Adipocyte (in vitro differentiated cells): ENCODE measurements around the gene PACRG.
A peak's percentile ranks its signal among the peaks of the same experiment; 100 is the strongest.

Experiments used
- DNase-seq: peaks from one replicate; pipeline ENCODE4 v3.0.0-alpha.2; 2015; ENCODE audit warnings: low read depth
- H3K27me3 ChIP-seq: replicated peaks from 2 replicates; pipeline ENCODE4 v1.7.0; 2013; ENCODE audit warnings: mild to moderate bottlenecking, low read length, moderate library complexity; ENCODE audit not compliant: control insufficient read depth, insufficient read depth
- H3K36me3 ChIP-seq: 2 replicates; pipeline ENCODE4 v1.7.0; 2013; ENCODE audit warnings: low read length, mild to moderate bottlenecking, moderate library complexity; ENCODE audit not compliant: control insufficient read depth, insufficient read depth, severe bottlenecking
- H3K4me1 ChIP-seq: 2 replicates; pipeline ENCODE4 v1.7.0; 2013; ENCODE audit warnings: mild to moderate bottlenecking, low read length, moderate library complexity; ENCODE audit not compliant: control insufficient read depth, insufficient read depth
- H3K4me3 ChIP-seq: 2 replicates; pipeline ENCODE4 v1.7.0; 2013; ENCODE audit warnings: mild to moderate bottlenecking, low read length, moderate library complexity
- H3K9ac ChIP-seq: 2 replicates; pipeline ENCODE4 v1.7.0; 2013; ENCODE audit warnings: mild to moderate bottlenecking, low read length, moderate library complexity
- H3K9me3 ChIP-seq: 2 replicates; pipeline ENCODE4 v1.7.0; 2013; ENCODE audit warnings: mild to moderate bottlenecking, low read length, moderate library complexity; ENCODE audit not compliant: control insufficient read depth

The PACRG gene

GRCh38 chr6:163137398-163137881 lies 409.7 kb downstream of the PACRG start:
- Histone ChIP-seq H3K9ac (no peak overlapping the region), H3K36me3 (no peaks in the 10 kb centered on the region), H3K9me3 (no peaks in the 10 kb centered on the region), H3K4me1 (no peaks in the 10 kb centered on the region), H3K4me3 (no peak overlapping the region), H3K27me3 (peaks cover 4% of the 10 kb centered on the region)
- DNase-seq = no peak

DNA sequence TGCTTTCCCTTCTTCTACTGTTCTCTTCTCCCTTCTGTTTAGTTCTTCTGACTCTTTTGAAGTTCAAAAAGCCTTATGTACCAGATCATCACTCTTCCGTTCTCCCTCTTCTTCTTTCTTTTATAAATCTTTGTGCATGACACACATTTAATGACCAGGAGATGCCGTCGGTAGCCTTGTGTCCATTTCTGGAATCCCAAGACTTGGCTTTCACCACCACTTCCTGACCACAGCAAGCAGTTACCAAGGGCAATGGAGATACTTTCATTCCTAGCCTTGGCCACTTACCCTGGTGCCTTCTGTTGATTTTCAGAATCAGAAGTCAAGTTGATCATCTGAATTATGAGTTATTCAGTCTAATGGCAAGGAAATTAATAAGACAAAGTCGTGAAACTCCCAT lies 418.3 kb downstream of the PACRG start:
- Histone ChIP-seq H3K27me3 (no peaks in the 10 kb centered on the region), H3K9ac (no peak overlapping the region), H3K4me3 (no peak overlapping the region), H3K9me3 (no peaks in the 10 kb centered on the region), H3K36me3 (no peaks in the 10 kb centered on the region), H3K4me1 (no peaks in the 10 kb centered on the region)
- DNase-seq = no peak

DNA sequence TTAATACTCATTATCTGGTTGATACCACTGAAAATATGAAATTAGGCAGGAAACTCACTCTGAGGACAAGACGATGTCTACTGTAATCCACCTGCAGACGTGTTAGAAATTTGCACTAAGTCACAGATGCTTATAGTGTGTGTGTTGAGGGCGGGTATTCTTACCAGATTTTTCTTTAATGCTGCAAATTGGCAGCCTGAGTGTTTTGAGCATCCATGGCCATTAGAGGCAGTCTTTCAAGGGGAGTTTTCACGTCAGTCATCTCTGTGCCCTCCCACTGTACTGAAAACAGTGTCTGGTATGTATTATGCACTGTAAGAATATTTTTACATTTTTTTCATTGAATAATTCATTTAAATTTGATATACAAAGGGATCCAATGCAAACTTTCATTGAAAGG lies 420.2 kb downstream of the PACRG start:
- H3K4me1 ChIP-seq = no peaks in the 10 kb centered on the region
- no peaks in the 10 kb centered on the region for H3K9me3 ChIP-seq
- H3K4me3 ChIP-seq = no peak overlapping the region
- DNase-seq = peak; percentile 6
- no peaks in the 10 kb centered on the region for H3K36me3 ChIP-seq
- no peak overlapping the region for H3K9ac ChIP-seq
- no peaks in the 10 kb centered on the region for H3K27me3 ChIP-seq

DNA sequence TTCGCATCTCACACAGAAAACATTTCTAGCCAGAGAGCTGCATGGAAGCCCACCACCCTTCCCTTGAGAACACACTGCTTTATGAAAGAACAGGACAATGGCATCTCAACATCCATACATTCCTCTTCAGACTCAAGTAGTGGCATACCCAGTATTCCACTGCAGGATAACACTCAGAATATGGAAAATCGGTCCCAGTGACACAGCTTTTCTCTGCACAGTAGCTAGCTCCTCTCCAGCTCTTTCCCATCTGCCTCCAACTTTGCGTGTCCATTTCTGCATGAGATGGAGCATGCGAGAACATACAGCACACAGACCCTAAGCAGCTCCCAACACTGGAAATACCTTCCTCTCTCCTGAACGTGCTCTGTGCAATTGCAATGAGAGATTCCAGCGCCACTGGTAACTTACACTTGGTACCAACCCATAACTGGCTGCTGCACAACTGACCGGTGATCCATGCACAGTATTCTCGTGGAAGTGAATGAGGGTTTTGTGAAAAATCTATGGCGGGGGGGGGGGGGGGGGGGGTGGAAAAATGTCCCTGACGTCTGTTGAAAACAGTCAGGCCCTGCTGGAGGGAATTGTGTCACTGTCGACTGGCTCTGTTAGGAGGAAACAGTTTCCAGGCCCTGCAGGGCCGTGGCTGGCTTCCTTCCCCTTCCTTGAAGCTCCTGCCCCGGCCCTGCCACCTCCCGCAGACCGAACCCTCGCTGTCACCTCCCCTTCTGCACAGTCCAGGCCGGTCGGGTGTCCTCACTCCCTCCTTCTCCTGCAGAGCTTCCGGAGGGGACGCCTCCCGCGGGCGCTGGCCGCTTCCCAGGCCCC lies 420.9 kb downstream of the PACRG start:
- H3K9me3 ChIP-seq = no peaks in the 10 kb centered on the region
- no peaks in the 10 kb centered on the region for H3K36me3 ChIP-seq
- H3K27me3 ChIP-seq = no peaks in the 10 kb centered on the region
- H3K4me1 ChIP-seq = no peaks in the 10 kb centered on the region
- no peak overlapping the region for H3K9ac ChIP-seq
- DNase-seq = no peak
- no peak overlapping the region for H3K4me3 ChIP-seq

DNA sequence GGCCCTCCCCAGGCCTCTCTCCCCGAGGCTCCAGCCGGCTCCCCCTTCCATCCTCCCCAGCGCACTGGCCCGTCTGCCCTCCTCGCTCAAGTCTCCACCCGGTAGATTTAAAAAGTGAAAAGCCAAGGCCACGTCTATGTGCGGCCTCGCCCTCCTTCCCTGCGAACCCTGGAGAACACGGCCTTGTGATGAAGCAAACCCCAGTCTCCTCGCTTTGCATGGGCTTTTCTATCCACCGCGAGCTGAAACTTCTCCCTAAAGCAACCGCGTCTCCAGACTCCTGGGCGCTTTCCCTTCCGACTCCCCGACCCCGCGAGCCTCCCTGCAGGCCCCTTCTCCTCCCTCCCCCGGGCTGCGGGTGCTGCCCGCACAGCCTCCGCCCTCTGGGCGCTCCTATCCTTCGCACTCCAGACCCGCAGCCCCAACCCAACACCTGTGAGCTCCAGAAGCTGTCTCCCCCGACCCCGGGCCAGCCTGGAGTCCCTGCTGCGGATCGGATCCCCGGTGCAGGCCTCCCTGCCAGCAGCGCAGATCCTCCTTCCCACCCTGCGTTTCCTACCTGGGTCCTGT lies 421.6 kb downstream of the PACRG start:
- Histone ChIP-seq H3K36me3 (no peaks in the 10 kb centered on the region), H3K27me3 (no peaks in the 10 kb centered on the region), H3K4me1 (no peaks in the 10 kb centered on the region), H3K4me3 (no peak overlapping the region), H3K9me3 (no peaks in the 10 kb centered on the region), H3K9ac (no peak overlapping the region)
- no peak for DNase-seq

DNA sequence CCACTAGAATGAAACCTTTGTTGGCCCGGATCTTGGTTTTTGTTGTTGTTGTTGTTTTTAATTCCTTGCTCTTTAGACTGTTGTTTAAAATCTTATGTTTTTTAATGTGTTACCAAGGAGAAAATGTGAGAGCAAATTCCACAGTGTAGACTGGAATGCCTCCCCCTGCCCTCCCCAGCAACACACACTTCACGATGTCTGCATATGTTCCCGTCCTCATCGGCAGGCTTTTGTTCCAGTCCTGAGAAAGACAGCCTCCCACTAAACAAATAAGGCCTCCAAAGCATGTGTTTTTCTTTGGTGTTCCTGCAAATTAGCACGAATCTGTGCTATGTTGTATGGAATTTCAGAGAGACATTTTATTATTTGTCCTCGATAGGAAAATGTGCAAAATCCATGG lies 423.4 kb downstream of the PACRG start:
- no peak for DNase-seq
- Histone ChIP-seq H3K9ac (no peak overlapping the region), H3K36me3 (no peaks in the 10 kb centered on the region), H3K9me3 (no peaks in the 10 kb centered on the region), H3K4me1 (no peaks in the 10 kb centered on the region), H3K27me3 (no peaks in the 10 kb centered on the region), H3K4me3 (no peak overlapping the region)

DNA sequence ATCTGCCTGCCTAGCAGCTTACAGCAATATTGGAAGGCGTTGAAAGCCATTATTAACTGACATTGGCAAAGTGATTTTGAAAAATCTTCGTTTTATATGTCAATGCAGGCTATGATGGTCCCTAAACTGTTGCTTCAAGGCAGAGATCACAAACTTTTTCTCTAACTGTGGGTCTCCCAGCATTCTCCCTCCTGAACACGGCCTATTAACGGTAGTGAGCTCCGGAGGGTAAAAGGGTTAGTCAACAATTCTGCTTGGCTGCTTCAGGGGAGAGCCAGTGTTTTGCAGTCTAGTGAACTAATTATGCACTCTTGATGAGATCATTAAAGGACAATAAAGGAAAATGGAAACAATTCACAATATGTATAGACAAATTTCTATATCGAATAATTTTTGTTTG lies 424.9 kb downstream of the PACRG start:
- Histone ChIP-seq H3K27me3 (no peaks in the 10 kb centered on the region), H3K4me3 (no peak overlapping the region), H3K9ac (no peak overlapping the region), H3K9me3 (no peaks in the 10 kb centered on the region), H3K4me1 (no peaks in the 10 kb centered on the region), H3K36me3 (no peaks in the 10 kb centered on the region)
- DNase-seq = no peak

DNA sequence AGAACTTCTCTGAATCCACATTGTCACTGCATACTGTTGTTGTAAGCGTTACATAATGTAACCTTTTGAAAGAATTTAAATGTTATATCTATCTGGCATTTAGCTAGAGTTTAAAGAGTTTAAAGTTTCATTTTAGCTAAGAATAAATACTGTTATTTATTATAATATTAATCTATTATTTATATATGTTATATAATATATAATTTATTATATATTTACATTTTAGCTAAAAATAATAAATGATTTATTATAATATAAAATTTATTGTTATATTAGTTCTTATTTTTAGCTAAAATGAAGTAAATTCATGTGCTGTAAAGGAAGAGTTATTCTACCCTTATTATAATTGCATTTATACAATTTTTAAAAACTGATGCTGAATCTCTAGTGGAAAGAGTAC lies 431.3 kb downstream of the PACRG start:
- Histone ChIP-seq H3K9ac (no peak overlapping the region), H3K4me1 (peaks cover 6% of the 10 kb centered on the region), H3K4me3 (no peak overlapping the region), H3K36me3 (no peaks in the 10 kb centered on the region), H3K27me3 (peaks cover 3% of the 10 kb centered on the region), H3K9me3 (no peaks in the 10 kb centered on the region)
- no peak for DNase-seq

- H3K4me3 ChIP-seq = no peak overlapping the region
- no peaks in the 10 kb centered on the region for H3K9me3 ChIP-seq
- no peaks in the 10 kb centered on the region for H3K36me3 ChIP-seq
- peaks cover 6% of the 10 kb centered on the region for H3K4me1 ChIP-seq
- H3K9ac ChIP-seq = no peak overlapping the region
- H3K27me3 ChIP-seq = peaks cover 3% of the 10 kb centered on the region
- DNase-seq = no peak
Measured at GRCh38 chr6:163159689-163160088, 431.9 kb downstream of the PACRG start.

- no peak for DNase-seq
- Histone ChIP-seq H3K4me1 (peaks cover 6% of the 10 kb centered on the region), H3K9ac (no peak overlapping the region), H3K9me3 (no peaks in the 10 kb centered on the region), H3K4me3 (no peak overlapping the region), H3K36me3 (no peaks in the 10 kb centered on the region), H3K27me3 (peaks cover 3% of the 10 kb centered on the region)
Measured at GRCh38 chr6:163162007-163162873, 434.5 kb downstream of the PACRG start.

- H3K27me3 ChIP-seq = peaks cover 3% of the 10 kb centered on the region
- H3K9ac ChIP-seq = no peak overlapping the region
- no peaks in the 10 kb centered on the region for H3K9me3 ChIP-seq
- H3K4me3 ChIP-seq = no peak overlapping the region
- H3K4me1 ChIP-seq = peaks cover 6% of the 10 kb centered on the region
- no peaks in the 10 kb centered on the region for H3K36me3 ChIP-seq
- no peak for DNase-seq
Measured at GRCh38 chr6:163162874-163163213, 435.1 kb downstream of the PACRG start.
